Ascending aorta (tissue), 1 donor: ENCODE data around the gene ZNF43. TPM values are rescaled to one million over a fixed set of nuclear protein-coding genes. Genes with fewer than 3 reads are reported as not detected.

Source experiments
- total RNA-seq: library from RNA; depleted of rRNA; stranded (reverse); fragments of >200 nt; gene quantifications from one replicate; pipeline ENCODE4 v1.1.0, GENCODE V29; 2016

ZNF43 gene
- total RNA-seq, 1 donor from 2014 or later, result 8.4 TPM

Other genes with a start within 250 kb of the ZNF43 start
- 4.2 TPM for gene ZNF100, start 68.6 kb downstream of the ZNF43 start, total RNA-seq
- 3.8 TPM for gene ZNF208, start 174.8 kb upstream of the ZNF43 start, total RNA-seq
- gene ZNF257, start 216.3 kb upstream of the ZNF43 start, total RNA-seq, result not detected